Iris pigment epithelial cell (primary cell): Measurements from ENCODE around the gene IGF2R.
A peak's percentile ranks its signal among the peaks of the same experiment; 100 is the strongest.
"Not testable (repeated sequence)": the region's sequence is repeated elsewhere in the genome, so short reads cannot be mapped to it uniquely, and the experiment has no call there.

Experiments
- DNase-seq: peaks from one replicate; pipeline ENCODE4 v3.0.0-alpha.2; 2011; ENCODE audit warnings: low read depth

Gene IGF2R

GRCh38 chr6:160077526-160077925 is 108.6 kb downstream of the IGF2R start:
- DNase-seq, result peak; percentile 21

- DNase-seq, result no peak
These were observed 110.2 kb downstream of the IGF2R start for GRCh38 chr6:160078883-160079685.

- DNase-seq, result no peak
These were observed 110.8 kb downstream of the IGF2R start for GRCh38 chr6:160079686-160080043.

- no peak for DNase-seq
These were observed 111.2 kb downstream of the IGF2R start for GRCh38 chr6:160080097-160080496.

- DNase-seq, result no peak
These were observed 112.5 kb downstream of the IGF2R start for GRCh38 chr6:160081398-160081797.

GRCh38 chr6:160082627-160083026 is 113.7 kb downstream of the IGF2R start:
- no peak for DNase-seq

DNA sequence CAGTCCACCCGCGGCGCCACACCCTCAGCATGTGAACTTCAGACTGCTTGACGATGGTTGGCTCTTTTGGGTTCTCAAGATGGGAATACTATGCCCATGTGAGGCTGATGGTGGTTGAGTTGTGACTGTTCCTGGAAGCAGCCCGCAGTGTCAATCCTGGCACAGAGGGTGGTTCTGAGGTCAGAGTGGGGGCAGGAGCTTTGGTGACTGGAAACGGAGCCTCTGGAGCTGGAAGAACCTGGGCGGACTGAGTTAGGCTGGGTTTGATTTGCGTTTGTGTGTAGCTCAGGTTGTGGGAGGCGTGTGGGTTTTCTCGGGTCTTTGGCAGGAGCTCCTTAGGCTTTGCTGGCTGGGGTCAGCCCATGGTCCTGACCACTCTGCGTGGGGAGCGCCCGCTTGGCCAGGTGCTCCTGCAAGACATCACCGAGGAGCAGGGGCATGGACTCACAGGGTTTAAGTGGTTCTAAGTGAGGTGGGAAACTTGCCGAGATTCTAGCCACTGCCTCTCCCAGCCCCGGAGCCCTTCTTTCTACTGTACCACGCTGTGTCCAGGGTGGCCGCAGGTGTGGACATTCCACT is 115.4 kb downstream of the IGF2R start:
- DNase-seq, result no peak

- DNase-seq, result no peak
These were observed 116.3 kb downstream of the IGF2R start for GRCh38 chr6:160085226-160085625.

DNA sequence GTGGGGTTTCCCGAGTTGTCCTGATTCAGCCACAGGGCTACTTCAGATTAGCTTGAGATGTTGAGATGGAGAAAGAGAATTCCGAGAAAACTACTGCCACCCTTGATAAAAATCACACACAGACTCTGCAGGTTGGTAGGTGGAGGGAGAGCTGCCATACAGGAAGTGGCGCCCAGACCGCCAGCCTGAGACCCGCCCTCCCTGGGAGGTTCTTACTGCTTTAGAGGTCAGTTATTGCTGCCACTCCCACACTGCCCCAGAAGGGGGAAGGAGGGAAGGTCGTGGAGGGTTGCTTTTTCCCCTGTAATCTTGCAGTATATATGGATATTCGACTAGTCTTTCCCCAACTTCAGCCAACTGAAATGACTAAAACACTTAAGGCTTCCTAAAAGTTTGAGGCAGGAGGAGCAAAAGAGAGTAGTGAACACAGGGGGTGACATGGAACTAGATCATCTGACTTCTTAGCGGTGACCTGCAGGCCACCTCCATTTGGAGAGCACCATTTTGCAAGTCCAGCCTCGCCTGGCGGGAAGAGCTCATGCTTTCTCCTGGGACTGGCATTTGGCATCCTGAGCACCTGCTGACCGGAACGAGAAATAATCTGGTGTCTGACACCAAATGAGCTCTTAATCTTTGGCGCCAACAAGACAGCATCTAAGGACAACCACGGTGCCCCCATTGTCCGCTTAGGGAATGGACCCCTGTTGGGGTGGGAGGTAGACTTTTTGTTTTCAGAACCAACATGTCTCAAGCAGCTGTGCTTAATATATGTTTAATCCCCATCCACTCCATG is 117.0 kb downstream of the IGF2R start:
- no peak for DNase-seq

- DNase-seq, result no peak
These were observed 117.9 kb downstream of the IGF2R start for GRCh38 chr6:160086754-160087153.

DNA sequence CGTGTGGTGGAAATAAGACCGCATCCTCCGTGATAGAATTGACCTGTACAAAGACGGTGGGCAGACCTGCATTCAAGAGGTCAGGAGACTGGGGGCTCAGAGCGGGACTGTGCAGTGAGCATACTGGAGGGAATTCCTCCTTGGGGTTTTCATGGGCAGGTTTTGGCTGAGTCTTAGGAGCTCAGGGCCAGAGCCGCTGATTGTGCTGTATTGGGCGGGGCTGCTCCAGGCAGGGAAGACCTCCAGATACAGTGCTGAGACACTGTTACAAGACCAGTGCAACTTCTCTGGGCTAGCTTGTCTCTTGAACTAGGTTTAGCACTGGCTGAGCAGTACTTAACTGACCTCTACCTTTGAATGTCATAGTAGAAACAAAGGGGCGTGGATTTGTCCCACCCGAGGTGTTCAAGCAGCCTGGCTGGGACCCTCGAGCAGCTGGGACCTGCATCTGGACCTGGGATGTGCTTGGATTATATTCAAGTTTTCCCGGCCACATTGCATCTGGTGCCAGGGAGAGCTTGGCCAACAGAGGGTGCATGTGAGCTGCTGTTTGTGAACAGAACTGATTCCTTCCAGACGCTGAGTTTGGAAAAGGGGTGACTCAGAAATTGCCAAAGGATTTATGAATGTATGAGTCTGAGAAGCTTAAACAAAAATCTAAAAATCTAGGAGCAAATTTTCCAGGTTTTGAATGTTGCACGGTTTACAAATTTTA is 119.3 kb downstream of the IGF2R start:
- DNase-seq, result peak; percentile 78

DNA sequence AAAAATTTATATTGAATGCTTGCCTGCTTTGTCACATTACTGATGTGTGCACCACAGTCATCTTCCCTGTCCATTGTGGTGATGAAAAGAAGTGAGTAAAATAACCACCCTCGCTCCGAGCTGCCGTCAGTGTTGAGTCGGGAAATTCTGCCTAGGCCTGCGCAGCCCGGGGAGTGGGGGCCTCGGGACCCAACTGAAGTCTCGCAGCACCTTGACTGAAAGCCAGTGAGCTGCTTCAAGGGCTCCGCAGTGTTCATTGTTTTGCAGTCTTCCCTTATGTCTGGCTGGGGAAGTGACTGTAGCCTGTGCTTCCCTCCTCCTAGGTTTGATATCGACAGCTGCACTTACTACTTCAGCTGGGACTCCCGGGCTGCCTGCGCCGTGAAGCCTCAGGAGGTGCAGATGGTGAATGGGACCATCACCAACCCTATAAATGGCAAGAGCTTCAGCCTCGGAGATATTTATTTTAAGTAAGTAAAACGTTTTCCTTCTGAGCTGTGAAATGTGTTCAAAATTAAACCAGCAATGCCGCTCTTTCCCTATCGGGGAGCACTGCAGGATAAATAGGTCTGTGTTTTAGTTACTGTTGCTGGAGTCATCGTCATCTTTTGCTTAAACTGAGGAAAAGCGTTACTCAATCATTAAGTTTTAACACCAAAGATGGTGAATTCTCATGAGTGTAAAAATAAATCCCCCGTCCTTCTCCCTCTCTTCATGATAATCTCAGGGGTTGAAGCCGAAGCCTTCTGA is 120.1 kb downstream of the IGF2R start:
- no peak for DNase-seq

DNA sequence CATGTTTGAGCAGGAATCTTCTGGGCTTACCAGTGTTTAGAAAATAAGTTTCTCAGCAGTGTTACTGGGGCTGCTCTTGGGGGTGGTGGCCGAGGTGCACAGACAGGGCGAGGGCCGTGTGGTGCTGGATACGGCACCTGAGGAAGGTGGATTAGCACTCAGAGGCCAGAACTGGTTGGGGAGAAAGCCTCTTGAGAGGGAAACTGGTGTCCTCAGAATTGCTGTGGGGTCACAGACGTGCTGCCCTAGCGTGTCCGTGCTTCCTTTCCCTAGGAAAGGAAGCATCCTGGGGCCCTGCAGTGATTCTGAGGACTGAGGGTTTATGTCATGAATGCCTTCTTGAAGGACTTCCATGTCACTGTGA is 120.6 kb downstream of the IGF2R start:
- no peak for DNase-seq

GRCh38 chr6:160090442-160091239 is 121.8 kb downstream of the IGF2R start:
- not testable (repeated sequence) for DNase-seq

DNA sequence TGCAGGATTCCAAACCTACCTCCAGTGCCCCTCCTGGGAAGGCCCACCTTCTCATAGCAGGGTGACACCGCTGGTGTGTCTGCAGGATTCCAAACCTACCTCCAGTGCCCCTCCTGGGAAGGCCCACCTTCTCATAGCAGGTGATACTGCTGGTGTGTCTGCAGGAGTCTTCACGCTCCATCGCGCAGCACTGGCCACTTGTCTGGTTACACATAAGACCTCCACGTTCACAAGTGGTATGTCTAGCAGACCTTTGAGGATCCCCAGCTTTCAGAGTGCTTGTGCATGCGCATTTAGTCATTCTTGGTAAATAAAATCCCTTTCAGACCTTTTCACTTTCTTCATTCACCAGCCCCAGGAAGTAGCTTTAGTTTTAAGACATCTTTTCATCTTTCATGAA is 123.3 kb downstream of the IGF2R start:
- DNase-seq, result not testable (repeated sequence)

DNA sequence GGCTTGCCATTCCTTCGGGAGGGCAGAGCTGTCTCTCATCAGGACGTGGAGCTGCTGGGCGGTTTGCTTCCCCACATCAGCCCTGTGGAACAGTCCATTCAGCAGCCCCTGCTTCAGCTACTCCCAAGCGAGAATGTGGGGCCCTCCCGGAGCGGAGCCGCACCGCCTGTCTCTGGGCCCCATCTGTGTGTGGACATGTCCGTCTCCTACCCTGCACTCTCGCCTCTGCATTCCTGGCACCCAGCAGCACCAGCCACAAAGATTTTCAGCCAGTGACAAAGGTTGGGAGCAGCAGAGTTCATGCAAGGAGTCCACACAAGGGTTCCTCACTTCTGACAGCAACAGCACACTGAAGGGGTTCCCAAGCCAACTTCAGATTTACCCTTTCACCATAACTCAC is 123.7 kb downstream of the IGF2R start:
- DNase-seq, result no peak

- no peak for DNase-seq
These were observed 124.2 kb downstream of the IGF2R start for GRCh38 chr6:160093061-160093460.

- DNase-seq, result no peak
These were observed 125.1 kb downstream of the IGF2R start for GRCh38 chr6:160093946-160094345.

DNA sequence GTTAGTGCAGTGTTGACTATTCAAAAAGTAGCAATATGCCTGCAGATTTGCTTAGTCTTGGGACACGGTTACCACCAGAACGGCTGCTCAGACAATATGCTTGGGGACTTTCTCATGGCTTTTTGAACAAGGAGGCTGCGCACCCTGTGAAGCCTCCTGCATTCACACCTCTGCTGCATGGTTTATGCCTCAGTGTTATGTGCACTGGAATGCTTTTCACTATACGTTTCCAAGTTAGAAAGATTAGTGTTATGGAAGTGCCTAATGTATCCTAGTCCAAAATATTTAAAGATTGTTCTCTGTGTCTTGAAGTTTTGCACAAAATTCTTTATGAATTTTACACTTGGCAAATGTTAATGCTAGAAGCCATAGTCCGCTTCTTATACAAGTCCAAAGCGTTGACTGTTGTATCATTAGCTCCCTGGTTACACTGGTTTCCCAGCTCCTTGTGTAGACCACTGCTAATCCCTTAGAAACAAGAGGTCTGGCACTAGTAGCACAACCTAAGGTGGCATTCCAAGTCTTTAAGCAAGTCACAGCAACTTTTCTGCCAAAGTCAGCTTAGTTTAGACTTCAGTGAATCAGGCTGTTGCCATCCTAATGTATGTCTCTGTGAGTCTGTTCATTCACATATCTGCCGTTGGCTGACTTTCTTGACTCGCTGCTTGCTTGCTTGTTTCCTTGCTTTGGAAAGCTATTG is 126.4 kb downstream of the IGF2R start:
- DNase-seq, result no peak
